Lung (tissue), 12 donors: ENCODE measurements around the gene CYTH1. TPM values are rescaled to one million over a fixed set of nuclear protein-coding genes. Genes with fewer than 3 reads are reported as not detected.

Source experiments
- ATAC-seq: fragments of 200-7000 bp; cut with Tn5 transposase; one replicate; pipeline ENCODE4 v1.9.1; 2020; ENCODE audit warnings: moderate number of reproducible peaks; ENCODE audit not compliant: insufficient read depth, low FRiP score
- DNase-seq, 3 donors: peaks; one replicate each; pipeline ENCODE4 v3.0.0-alpha.2; 2013 to 2017
- H3K27ac ChIP-seq, 2 donors: one replicate each; pipeline ENCODE4 v1.5.1; 2013; ENCODE audit warnings: mild to moderate bottlenecking in 2 of 2, moderate library complexity in 2 of 2, control low read depth in 1 of 2, inconsistent platforms in 1 of 2, low read depth in 1 of 2, low read length in 1 of 2
- H3K27me3 ChIP-seq, 3 donors: one replicate each; pipeline ENCODE4 v1.5.1; 2013; ENCODE audit warnings: low read length in 2 of 3; ENCODE audit not compliant: control insufficient read depth in 3 of 3, insufficient read depth in 3 of 3
- H3K36me3 ChIP-seq, 4 donors: one replicate each; pipeline ENCODE4 v1.5.1; 2013; ENCODE audit warnings: low read length in 4 of 4, mild to moderate bottlenecking in 1 of 4, moderate library complexity in 1 of 4; ENCODE audit not compliant: control insufficient read depth in 4 of 4, insufficient read depth in 4 of 4
- H3K4me1 ChIP-seq, 5 donors: one replicate each; pipeline ENCODE4 v1.5.1; 2013; ENCODE audit warnings: low read length in 5 of 5, mild to moderate bottlenecking in 2 of 5, moderate library complexity in 1 of 5; ENCODE audit not compliant: control insufficient read depth in 5 of 5, insufficient read depth in 5 of 5
- H3K4me3 ChIP-seq: one replicate; pipeline ENCODE4 v1.5.1; 2013; ENCODE audit warnings: mild to moderate bottlenecking, control low read depth, moderate library complexity
- H3K9ac ChIP-seq, 2 donors: one replicate each; pipeline ENCODE4 v1.5.1; 2013; ENCODE audit warnings: low read length in 2 of 2, control low read depth in 1 of 2; ENCODE audit not compliant: insufficient read depth in 1 of 2
- H3K9me3 ChIP-seq, 4 donors: one replicate each; pipeline ENCODE4 v1.5.1; 2013; ENCODE audit warnings: low read length in 3 of 4, mild to moderate bottlenecking in 1 of 4, moderate library complexity in 1 of 4; ENCODE audit not compliant: control insufficient read depth in 4 of 4, insufficient read depth in 3 of 4
- WGBS, 2 donors: extraction: QIAGEN DNeasy Blood & Tissue Kit; methylation state at CpG; one replicate each; pipeline ENCODE4 v1.1.7; 2013; 5-methylcytosine and 5-hydroxymethylcytosine counted together
- polyA plus RNA-seq, 2 donors: library from polyadenylated mRNA; stranded (reverse); fragments of 200-250 nt; gene quantifications; one replicate each; pipeline ENCODE4 v1.2.1, GENCODE V29; 2013
- total RNA-seq, 2 donors: library from RNA; depleted of rRNA in 1 of 2; stranded (reverse); fragments of >200 nt in 1 of 2; gene quantifications; one replicate each; pipeline ENCODE4 v1.2.1, GENCODE V29; 2014 to 2021
- TF ChIP-seq, protein P1 (sequence below): IDR thresholded peaks from 2 replicates; pipeline ENCODE4 v1.5.1; 2012; ENCODE audit warnings: mild to moderate bottlenecking; ENCODE audit errors: control extremely low read depth, extremely low read depth
- donor health status: control.
- donor health status: control.
- donor health status: Bipolar disorder and iron deficiency.
- donor health status: healthy.
- donor health status: DM: yes; HTN: yes; CAD: no.

Gene CYTH1
- total and polyA plus RNA-seq, 4 donors = 50.5 to 97.2 (median 76.0) TPM

- DNase-seq (no peak), ATAC-seq (no peak)
- WGBS, 2 donors = 70 to 90% methylated on average over 1 of the region's 1 CpG
- Histone ChIP-seq H3K36me3 (peaks cover 0 to 3% (median 0%) of the 10 kb centered on the region in 4 donors), H3K27me3 (no peaks in the 10 kb centered on the region), H3K9ac (no peak overlapping the region), H3K4me3 (no peak overlapping the region), H3K9me3 (no peaks in the 10 kb centered on the region), H3K4me1 (peaks cover 4 to 15% (median 6%) of the 10 kb centered on the region in 5 donors), H3K27ac (no peak overlapping the region)
- TF ChIP-seq, protein P1, sequence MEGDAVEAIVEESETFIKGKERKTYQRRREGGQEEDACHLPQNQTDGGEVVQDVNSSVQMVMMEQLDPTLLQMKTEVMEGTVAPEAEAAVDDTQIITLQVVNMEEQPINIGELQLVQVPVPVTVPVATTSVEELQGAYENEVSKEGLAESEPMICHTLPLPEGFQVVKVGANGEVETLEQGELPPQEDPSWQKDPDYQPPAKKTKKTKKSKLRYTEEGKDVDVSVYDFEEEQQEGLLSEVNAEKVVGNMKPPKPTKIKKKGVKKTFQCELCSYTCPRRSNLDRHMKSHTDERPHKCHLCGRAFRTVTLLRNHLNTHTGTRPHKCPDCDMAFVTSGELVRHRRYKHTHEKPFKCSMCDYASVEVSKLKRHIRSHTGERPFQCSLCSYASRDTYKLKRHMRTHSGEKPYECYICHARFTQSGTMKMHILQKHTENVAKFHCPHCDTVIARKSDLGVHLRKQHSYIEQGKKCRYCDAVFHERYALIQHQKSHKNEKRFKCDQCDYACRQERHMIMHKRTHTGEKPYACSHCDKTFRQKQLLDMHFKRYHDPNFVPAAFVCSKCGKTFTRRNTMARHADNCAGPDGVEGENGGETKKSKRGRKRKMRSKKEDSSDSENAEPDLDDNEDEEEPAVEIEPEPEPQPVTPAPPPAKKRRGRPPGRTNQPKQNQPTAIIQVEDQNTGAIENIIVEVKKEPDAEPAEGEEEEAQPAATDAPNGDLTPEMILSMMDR = no peak
These were observed 52.4 kb downstream of the CYTH1 start for GRCh38 chr17:78729641-78730040.

DNA sequence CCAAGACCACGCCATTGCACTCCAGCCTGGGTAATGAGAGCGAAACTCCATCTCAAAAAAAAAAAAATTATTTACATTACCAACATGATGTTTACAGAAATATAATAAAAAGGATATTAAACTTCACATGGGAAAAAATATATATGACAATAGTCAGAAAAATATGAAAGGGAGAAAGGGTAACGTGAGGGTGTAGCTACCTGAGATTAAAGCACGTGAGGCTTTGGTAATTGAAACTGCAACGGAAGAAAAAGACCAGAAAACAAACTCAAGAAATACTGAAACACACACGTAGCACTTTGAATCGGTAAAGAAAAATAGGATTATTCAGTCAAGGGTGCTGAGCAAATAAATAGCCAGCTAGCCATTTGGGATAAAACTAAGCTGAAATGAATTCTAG, 53.6 kb downstream of the CYTH1 start:
- WGBS, 2 donors = 91 to 94% methylated on average over 7 of the region's 7 CpGs
- Histone ChIP-seq H3K27me3 (no peaks in the 10 kb centered on the region), H3K9ac (no peak overlapping the region), H3K27ac (no peak overlapping the region), H3K4me1 (peaks cover 5 to 22% (median 14%) of the 10 kb centered on the region in 5 donors), H3K36me3 (peaks cover 0 to 3% (median 0%) of the 10 kb centered on the region in 4 donors), H3K4me3 (no peak overlapping the region), H3K9me3 (no peaks in the 10 kb centered on the region)
- ATAC-seq = no peak
- TF ChIP-seq, protein P1 = no peak
- DNase-seq = no peak

DNA sequence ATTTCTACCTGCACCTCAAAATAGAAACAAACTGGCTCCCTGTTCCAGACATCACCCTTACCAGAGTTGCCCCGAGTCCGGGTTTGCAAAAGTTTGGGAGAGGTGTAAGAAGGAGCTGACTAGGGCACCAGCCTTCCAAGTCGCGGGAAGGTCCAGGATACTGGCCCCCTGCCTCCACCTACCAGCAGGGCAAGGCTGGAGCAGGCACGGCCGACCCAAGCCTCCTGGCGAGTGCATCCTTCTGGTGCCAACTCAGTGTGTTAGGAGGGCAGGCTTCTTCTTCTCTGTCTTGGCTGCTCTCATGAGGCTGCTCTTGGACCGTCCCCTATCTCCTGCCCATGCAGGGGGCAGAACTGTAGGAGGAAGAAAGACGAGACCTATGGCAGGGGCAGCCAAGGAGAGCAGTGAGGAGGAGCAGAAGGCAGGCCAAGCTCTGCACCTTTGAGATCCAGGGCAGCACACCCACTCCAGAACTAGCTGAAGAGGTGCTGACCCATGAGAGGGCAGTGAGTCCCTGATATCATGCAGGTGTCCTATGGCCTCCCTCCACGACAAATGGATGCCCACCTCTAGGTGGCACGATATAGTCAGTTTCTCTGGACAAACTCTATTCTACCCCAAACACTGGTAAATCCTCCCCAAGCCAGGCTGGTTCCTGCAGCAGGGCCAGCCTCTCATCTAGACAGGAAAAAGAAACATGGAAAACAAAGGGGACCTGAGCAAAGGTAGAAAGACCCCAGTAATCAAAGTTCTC, 54.4 kb downstream of the CYTH1 start:
- Histone ChIP-seq H3K27ac (no peak overlapping the region), H3K4me1 (peaks cover 6 to 27% (median 18%) of the 10 kb centered on the region in 5 donors), H3K4me3 (no peak overlapping the region), H3K9ac (no peak overlapping the region), H3K9me3 (no peaks in the 10 kb centered on the region), H3K36me3 (peaks cover 0 to 3% (median 0%) of the 10 kb centered on the region in 4 donors), H3K27me3 (no peaks in the 10 kb centered on the region)
- WGBS, 2 donors = 89 to 94% methylated on average over 11 of the region's 11 CpGs
- ATAC-seq = no peak
- DNase-seq = no peak
- TF ChIP-seq, protein P1 = no peak
